ENCODE data around the gene MFAP4. TPM values are rescaled to one million over a fixed set of nuclear protein-coding genes. Genes with fewer than 3 reads are reported as not detected.

MFAP4 gene
- 10 to 100 TPM in 3 of 6 donors, 1 to 10 TPM in 3; 1.2 to 25.5 (median 9.5) TPM for total RNA-seq
- 10 to 100 TPM in 1 of 2 donors, 1 to 10 TPM in 1; 9.9 to 13.0 TPM for polyA plus RNA-seq

GRCh38 chr17:19386974-19387920, at the start of gene MFAP4:
TSS of gene MFAP4 (minus strand) at chr17:19387190. CDS start at chr17:19387155, 35 bp downstream.
- Histone ChIP-seq H3K27me3 (no peaks in the 10 kb centered on the region), H3K9me3 (no peaks in the 10 kb centered on the region), H3K4me1 (no peaks in the 10 kb centered on the region), H3K27ac (peak within 1 kb of the TSS in 1 of 4 donors; percentile 37), H3K4me3 (no peak within 1 kb of the TSS), H3K36me3 (peaks cover 0 to under 1% (median 0%) of the 10 kb centered on the region in 3 donors)
- intact Hi-C loops (cut with DNase I) = no loop called here
- DNase-seq (peak in 1 of 6 donors; percentile 47), FAIRE-seq (no peak), ATAC-seq (peak in 3 of 4 donors; percentile 50 to 60 (median 57))
- no peak for TF ChIP-seq CTCF (IDR thresholded peaks at IDR 0.05)
- WGBS, 2 donors = 32% methylated on average over 20 to 22 of the region's 22 CpGs

- Histone ChIP-seq H3K4me1 (no peaks in the 10 kb centered on the region), H3K27ac (no peak overlapping the region), H3K9me3 (no peaks in the 10 kb centered on the region), H3K4me3 (no peak overlapping the region), H3K36me3 (no peaks in the 10 kb centered on the region), H3K27me3 (no peaks in the 10 kb centered on the region)
- ATAC-seq (no peak), DNase-seq (no peak), FAIRE-seq (no peak)
- no peak for TF ChIP-seq CTCF (IDR thresholded peaks at IDR 0.05)
- intact Hi-C loops (cut with DNase I) = no loop called here
- WGBS, 2 donors = 64 to 73% methylated on average over 2 of the region's 2 CpGs
These were observed 46.8 kb upstream of the MFAP4 start for GRCh38 chr17:19433727-19434340.

- no peak for ATAC-seq
- intact Hi-C loops (cut with DNase I) = no loop called here
- Histone ChIP-seq H3K27me3 (no peaks in the 10 kb centered on the region), H3K27ac (no peak overlapping the region), H3K9me3 (no peaks in the 10 kb centered on the region), H3K4me1 (no peaks in the 10 kb centered on the region), H3K36me3 (no peaks in the 10 kb centered on the region), H3K4me3 (no peak overlapping the region)
- FAIRE-seq = no peak
- no peak for DNase-seq
- WGBS, 2 donors = 71 to 79% methylated on average over 5 of the region's 5 CpGs
- no peak for TF ChIP-seq CTCF (IDR thresholded peaks at IDR 0.05)
These were observed 46.3 kb upstream of the MFAP4 start for GRCh38 chr17:19433255-19433654.

- Histone ChIP-seq H3K4me3 (no peak overlapping the region), H3K9me3 (no peaks in the 10 kb centered on the region), H3K27ac (no peak overlapping the region), H3K36me3 (no peaks in the 10 kb centered on the region), H3K4me1 (no peaks in the 10 kb centered on the region), H3K27me3 (no peaks in the 10 kb centered on the region)
- ATAC-seq = no peak
- no peak for FAIRE-seq
- intact Hi-C loops (cut with DNase I) = no loop called here
- 55 to 56% methylated on average over 3 of the region's 3 CpGs for WGBS, 2 donors
- TF ChIP-seq CTCF (IDR thresholded peaks at IDR 0.05) = no peak
- no peak for DNase-seq
These were observed 44.7 kb upstream of the MFAP4 start for GRCh38 chr17:19431691-19432090.
